Erythroblast (primary cell): Measurements from ENCODE around the gene COL4A2.

ENCODE experiments used
- GATA1 ChIP-seq: IDR thresholded peaks from 2 replicates; pipeline ENCODE4 v1.6.1; 2011; ENCODE audit warnings: low read depth, mild to moderate bottlenecking, control low read depth, low read length, moderate library complexity
- POLR2A ChIP-seq: IDR thresholded peaks from 2 replicates; pipeline ENCODE4 v1.6.1; 2011; ENCODE audit warnings: mild to moderate bottlenecking, low read length

GRCh38 chr13:110518571-110518970 lies 211.5 kb downstream of the COL4A2 start:
- TF ChIP-seq POLR2A: no peak
- no peak for TF ChIP-seq GATA1
